ENCODE measurements around the gene CD47. TPM values are rescaled to one million over a fixed set of nuclear protein-coding genes. Genes with fewer than 3 reads are reported as not detected.

Gene CD47
- total and polyA plus RNA-seq, 8 donors = 142 to 356 (median 187) TPM

DNA sequence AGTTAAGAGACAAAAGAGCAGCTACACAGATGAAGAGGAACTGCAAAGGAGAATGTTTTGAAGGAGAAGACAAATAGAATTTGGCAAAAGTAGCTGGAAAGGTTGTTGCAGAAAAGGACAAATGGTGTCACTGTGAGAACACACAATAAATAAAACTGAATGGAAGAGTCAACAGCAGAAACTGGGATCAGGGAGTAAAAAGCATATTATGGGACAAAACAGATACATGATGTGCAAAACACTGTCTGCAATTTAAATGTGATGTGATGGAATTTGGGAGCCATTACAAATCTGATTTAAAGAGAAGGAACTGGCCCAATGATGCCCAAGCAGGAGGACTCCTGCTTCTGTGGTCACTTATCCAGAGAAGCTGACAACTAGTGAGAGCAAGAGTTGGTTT lies 46.1 kb downstream of the CD47 start:
- ATAC-seq = no peak
- Histone ChIP-seq H3K27me3 (no peaks in the 10 kb centered on the region), H3K9me3 (no peaks in the 10 kb centered on the region), H3K36me3 (peaks cover 0 to 61% of the 10 kb centered on the region in 2 donors), H3K27ac (no peak overlapping the region), H3K4me1 (no peaks in the 10 kb centered on the region), H3K4me3 (no peak overlapping the region)
- DNase-seq = no peak
- TF ChIP-seq, protein P1, sequence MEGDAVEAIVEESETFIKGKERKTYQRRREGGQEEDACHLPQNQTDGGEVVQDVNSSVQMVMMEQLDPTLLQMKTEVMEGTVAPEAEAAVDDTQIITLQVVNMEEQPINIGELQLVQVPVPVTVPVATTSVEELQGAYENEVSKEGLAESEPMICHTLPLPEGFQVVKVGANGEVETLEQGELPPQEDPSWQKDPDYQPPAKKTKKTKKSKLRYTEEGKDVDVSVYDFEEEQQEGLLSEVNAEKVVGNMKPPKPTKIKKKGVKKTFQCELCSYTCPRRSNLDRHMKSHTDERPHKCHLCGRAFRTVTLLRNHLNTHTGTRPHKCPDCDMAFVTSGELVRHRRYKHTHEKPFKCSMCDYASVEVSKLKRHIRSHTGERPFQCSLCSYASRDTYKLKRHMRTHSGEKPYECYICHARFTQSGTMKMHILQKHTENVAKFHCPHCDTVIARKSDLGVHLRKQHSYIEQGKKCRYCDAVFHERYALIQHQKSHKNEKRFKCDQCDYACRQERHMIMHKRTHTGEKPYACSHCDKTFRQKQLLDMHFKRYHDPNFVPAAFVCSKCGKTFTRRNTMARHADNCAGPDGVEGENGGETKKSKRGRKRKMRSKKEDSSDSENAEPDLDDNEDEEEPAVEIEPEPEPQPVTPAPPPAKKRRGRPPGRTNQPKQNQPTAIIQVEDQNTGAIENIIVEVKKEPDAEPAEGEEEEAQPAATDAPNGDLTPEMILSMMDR (IDR thresholded peaks at IDR 0.05) = no peak
- intact Hi-C loops (cut with DNase I) = no loop called here

DNA sequence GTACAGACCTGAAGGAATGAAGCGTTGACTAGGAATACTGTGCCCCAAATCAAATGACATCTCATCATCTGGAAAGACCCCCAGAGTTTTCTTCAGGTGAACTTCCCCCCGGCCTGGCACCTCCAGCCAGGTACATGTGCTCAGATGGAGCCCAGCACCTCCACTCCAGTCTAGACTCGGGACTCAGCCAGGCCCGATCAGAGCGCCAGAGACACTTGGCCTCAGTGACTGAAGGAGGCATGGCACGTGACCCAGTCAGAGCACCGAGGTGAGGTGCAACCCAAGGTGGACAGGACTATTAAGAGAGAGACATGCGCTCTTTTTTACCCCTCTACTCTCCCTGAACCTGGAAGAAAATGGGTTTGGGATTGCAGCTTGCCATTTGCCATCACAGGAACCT lies 48.5 kb downstream of the CD47 start:
- Histone ChIP-seq H3K27ac (no peak overlapping the region), H3K4me3 (no peak overlapping the region), H3K27me3 (no peaks in the 10 kb centered on the region), H3K9me3 (no peaks in the 10 kb centered on the region), H3K4me1 (peaks cover 0 to 10% of the 10 kb centered on the region in 2 donors), H3K36me3 (peaks cover 0 to 64% of the 10 kb centered on the region in 2 donors)
- TF ChIP-seq, protein P1 (IDR thresholded peaks at IDR 0.05) = no peak
- no peak for DNase-seq
- no peak for ATAC-seq
- intact Hi-C loops (cut with DNase I) = no loop called here

DNA sequence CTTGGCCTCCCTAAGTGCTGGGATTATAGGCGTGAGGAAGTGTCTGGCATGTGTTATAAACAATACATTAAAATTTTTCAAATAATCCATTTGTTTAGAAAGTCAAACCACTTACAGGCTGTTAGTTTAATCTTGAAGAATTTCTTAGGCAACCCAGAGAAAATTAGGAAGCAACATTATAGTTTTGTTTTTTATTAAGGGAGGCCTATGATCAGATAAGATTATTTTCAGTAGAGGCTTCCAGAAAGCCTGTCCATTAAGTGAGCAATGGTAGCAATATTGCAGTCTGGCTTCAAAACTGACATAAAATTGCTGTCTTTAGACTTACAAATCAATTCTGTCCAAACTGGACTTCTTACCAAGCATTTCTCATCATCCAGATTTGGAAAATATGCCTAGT lies 49.6 kb downstream of the CD47 start:
- intact Hi-C loops (cut with DNase I) = no loop called here
- Histone ChIP-seq H3K4me3 (no peak overlapping the region), H3K36me3 (peaks cover 0 to 54% of the 10 kb centered on the region in 2 donors), H3K4me1 (peaks cover 0 to 20% of the 10 kb centered on the region in 2 donors), H3K27ac (no peak overlapping the region), H3K9me3 (no peaks in the 10 kb centered on the region), H3K27me3 (no peaks in the 10 kb centered on the region)
- TF ChIP-seq, protein P1 (IDR thresholded peaks at IDR 0.05) = no peak
- DNase-seq (peak in 2 of 4 donors; percentile 20), ATAC-seq (no peak)

DNA sequence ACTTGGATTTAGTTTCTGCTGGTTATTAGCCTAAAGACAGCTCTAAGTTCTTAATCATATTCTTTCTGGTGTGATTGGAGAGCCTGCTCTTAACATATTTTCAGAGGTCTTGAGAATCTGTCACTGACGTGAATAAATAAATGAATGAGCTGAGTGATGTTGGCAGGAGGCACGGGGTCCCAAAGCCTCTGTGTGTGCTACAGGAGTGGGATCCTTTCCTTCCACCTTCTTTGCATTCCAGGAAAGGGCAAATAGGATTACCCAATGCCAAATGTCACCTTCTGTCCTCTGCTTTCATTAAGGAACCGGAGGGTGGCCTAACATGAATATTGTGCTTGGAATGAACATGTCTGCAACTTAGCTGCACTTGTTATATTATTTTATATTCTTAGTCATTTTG lies 53.1 kb downstream of the CD47 start:
- Histone ChIP-seq H3K4me1 (peaks cover 0 to 35% of the 10 kb centered on the region in 2 donors), H3K27ac (peak overlapping the region; percentile 41 to 45), H3K9me3 (no peaks in the 10 kb centered on the region), H3K36me3 (peaks cover 0 to 49% of the 10 kb centered on the region in 2 donors), H3K4me3 (no peak overlapping the region), H3K27me3 (no peaks in the 10 kb centered on the region)
- TF ChIP-seq, protein P1 (IDR thresholded peaks at IDR 0.05) = no peak
- intact Hi-C loops (cut with DNase I) = no loop called here
- no peak for DNase-seq
- peak; percentile 67 for ATAC-seq

DNA sequence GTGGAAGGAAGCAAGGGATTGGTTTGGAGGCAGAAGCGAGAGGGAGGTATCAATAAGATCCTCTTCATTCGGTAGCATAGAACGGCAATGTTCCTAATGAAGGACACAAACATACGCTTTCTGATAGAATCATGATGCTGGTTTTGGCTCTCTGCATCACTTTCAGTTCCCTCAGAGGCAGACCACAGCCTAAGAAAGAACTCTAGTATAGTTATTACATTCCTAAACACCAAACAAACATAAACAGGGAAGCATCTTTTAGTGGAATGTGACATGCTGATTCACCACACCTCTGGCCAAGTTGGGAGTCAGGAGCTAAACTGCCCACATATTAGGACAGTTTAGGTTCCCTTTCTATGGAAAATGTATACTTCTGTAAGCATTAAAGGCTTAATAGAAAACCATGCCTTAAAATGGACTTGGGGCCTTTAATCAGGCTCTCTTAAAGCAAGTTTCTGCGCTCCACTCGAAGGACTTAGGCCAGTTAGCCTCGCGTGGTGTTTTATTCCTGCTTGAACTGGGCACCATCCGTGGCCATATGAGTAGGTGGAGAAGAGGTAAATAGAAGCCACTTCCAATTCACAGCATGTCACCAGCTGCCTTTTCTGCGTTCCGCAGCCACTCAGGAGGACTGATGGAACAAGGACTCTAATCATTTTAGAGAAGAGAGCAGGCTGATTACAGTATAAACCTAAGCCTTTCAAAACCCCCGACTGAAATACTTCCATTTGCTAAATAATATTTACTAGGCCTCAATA lies 53.7 kb downstream of the CD47 start:
- peaks cover 0 to 35% of the 10 kb centered on the region in 2 donors for H3K4me1 ChIP-seq
- ATAC-seq (peak; percentile 63), DNase-seq (peak in 1 of 4 donors; percentile 22)
- no peaks in the 10 kb centered on the region for H3K9me3 ChIP-seq
- TF ChIP-seq, protein P1 (IDR thresholded peaks at IDR 0.05) = no peak
- H3K27me3 ChIP-seq = no peaks in the 10 kb centered on the region
- peaks cover 0 to 49% of the 10 kb centered on the region in 2 donors for H3K36me3 ChIP-seq
- intact Hi-C loops (cut with DNase I) = no loop called here
- H3K27ac ChIP-seq = peak overlapping the region; percentile 41 to 45
- no peak overlapping the region for H3K4me3 ChIP-seq

All from left lung (tissue), 10 donors.